ENCODE results near the gene TOMM34.
A peak's percentile ranks its signal among the peaks of the same experiment; 100 is the strongest.

TOMM34 gene

DNA sequence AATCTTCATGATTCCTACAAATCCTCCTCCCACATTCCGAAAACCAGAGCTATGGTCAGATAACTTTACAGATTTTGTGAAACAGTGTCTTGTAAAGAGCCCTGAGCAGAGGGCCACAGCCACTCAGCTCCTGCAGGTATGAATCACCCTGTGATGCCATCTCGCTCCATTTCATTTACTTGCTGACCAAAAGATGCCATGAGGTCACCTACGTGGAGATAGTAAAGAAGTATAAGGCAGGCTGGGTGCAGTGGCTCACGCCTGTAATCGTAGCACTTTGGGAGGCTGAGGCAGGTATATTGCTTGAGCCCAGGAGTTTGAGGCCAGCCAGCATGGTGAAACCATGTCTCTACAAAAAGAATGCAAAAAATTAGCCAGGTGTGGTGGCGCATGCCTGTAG lies 37.0 kb upstream of the TOMM34 start:
- H2AFZ ChIP-seq (ENCODE audit: low read length) = no peak overlapping the region
- no peaks in the 10 kb centered on the region for H3F3A ChIP-seq (ENCODE audit: insufficient read depth, low read length)
- H3K27ac ChIP-seq (ENCODE audit: low read depth, low read length, poor library complexity, severe bottlenecking) = peak overlapping the region; percentile 86
- H3K4me3 ChIP-seq (ENCODE audit: low read depth, low read length, poor library complexity, severe bottlenecking) = peak overlapping the region; percentile 19
- no peaks in the 10 kb centered on the region for H3K9me2 ChIP-seq (ENCODE audit: low read depth, low read length)
- H3K9ac ChIP-seq (ENCODE audit: low read length) = peak overlapping the region; percentile 31; the same call in 1 of the 2 replicates
- H3K4me1 ChIP-seq (ENCODE audit: insufficient read depth, low read length, severe bottlenecking) = peaks cover 39% of the 10 kb centered on the region
- no peaks in the 10 kb centered on the region for H3K9me3 ChIP-seq (ENCODE audit: low read length)
- H3K27me3 ChIP-seq (ENCODE audit: insufficient read depth, low read length) = no peaks in the 10 kb centered on the region
- TF ChIP-seq, protein P1, sequence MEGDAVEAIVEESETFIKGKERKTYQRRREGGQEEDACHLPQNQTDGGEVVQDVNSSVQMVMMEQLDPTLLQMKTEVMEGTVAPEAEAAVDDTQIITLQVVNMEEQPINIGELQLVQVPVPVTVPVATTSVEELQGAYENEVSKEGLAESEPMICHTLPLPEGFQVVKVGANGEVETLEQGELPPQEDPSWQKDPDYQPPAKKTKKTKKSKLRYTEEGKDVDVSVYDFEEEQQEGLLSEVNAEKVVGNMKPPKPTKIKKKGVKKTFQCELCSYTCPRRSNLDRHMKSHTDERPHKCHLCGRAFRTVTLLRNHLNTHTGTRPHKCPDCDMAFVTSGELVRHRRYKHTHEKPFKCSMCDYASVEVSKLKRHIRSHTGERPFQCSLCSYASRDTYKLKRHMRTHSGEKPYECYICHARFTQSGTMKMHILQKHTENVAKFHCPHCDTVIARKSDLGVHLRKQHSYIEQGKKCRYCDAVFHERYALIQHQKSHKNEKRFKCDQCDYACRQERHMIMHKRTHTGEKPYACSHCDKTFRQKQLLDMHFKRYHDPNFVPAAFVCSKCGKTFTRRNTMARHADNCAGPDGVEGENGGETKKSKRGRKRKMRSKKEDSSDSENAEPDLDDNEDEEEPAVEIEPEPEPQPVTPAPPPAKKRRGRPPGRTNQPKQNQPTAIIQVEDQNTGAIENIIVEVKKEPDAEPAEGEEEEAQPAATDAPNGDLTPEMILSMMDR (IDR thresholded peaks at IDR 0.05; ENCODE audit: low read length) = no peak
- no peak for TF ChIP-seq EZH2 (IDR thresholded peaks at IDR 0.05; ENCODE audit: borderline replicate concordance, low read length)
- H3K36me3 ChIP-seq (ENCODE audit: insufficient read depth, low read length) = peaks cover 91% of the 10 kb centered on the region
- 0 out of 2 replicates have a peak, but pooled peaks cover 7% of the 10 kb centered on the region for H3K79me2 ChIP-seq (ENCODE audit: insufficient read depth, low read length)
- no peaks in the 10 kb centered on the region for H4K20me1 ChIP-seq (ENCODE audit: insufficient read depth, low read length)
- H3K4me2 ChIP-seq (ENCODE audit: low read length) = peak overlapping the region; percentile 39

DNA sequence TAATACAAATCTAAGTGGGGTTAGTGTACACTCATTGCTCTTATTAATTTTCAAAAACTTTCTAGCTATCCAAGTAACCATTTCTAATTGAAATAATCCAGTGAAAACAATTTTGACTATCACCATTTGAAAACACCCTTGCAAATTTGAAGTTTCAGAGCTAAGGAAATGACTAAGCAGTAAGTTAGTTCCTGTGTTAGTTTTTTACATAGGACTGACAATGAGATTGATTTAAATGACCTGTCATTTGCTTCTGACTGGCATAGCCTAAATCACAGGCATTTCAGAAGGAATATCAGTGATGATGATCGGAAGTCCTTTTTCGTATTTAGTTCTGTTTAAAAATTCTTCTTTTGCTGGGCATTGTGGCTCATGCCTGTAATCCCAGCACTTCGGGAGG lies 33.1 kb upstream of the TOMM34 start:
- Histone ChIP-seq H3K9me3 (ENCODE audit: low read length) (no peaks in the 10 kb centered on the region), H3K4me2 (ENCODE audit: low read length) (no peak overlapping the region), H3K9me2 (ENCODE audit: low read depth, low read length) (no peaks in the 10 kb centered on the region), H3K27me3 (ENCODE audit: insufficient read depth, low read length) (no peaks in the 10 kb centered on the region), H3K36me3 (ENCODE audit: insufficient read depth, low read length) (peaks cover 75% of the 10 kb centered on the region), H3F3A (ENCODE audit: insufficient read depth, low read length) (no peaks in the 10 kb centered on the region), H3K79me2 (ENCODE audit: insufficient read depth, low read length) (peaks cover 38% of the 10 kb centered on the region), H4K20me1 (ENCODE audit: insufficient read depth, low read length) (no peaks in the 10 kb centered on the region), H3K4me3 (ENCODE audit: low read depth, low read length, poor library complexity, severe bottlenecking) (no peak overlapping the region), H3K27ac (ENCODE audit: low read depth, low read length, poor library complexity, severe bottlenecking) (peak overlapping the region; percentile 23), H3K9ac (ENCODE audit: low read length) (no peak overlapping the region), H2AFZ (ENCODE audit: low read length) (no peak overlapping the region), H3K4me1 (ENCODE audit: insufficient read depth, low read length, severe bottlenecking) (peaks cover 67% of the 10 kb centered on the region)
- TF ChIP-seq EZH2 (IDR thresholded peaks at IDR 0.05; ENCODE audit: borderline replicate concordance, low read length) = no peak
- TF ChIP-seq, protein P1 (IDR thresholded peaks at IDR 0.05; ENCODE audit: low read length) = no peak

DNA sequence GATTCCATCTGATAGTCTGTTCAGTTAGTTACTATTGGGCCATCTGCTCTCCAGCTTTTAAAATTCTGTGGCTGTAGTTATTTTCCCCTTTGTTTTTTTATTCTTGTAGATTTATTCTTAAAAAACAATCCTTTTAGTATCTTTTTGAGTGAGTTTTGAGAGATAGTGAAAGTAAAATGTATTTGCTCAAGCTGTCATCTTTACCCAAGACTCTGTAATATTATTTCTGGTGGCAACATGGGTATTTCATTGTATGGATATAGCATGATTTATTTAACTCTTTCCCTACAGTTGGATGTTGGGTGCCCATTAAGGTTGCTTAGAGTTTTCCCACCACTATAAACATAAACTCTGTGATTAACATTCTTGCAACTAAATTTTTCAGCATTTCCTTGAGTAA lies 30.8 kb upstream of the TOMM34 start:
- peak overlapping the region; percentile 38 for H3K27ac ChIP-seq (ENCODE audit: low read depth, low read length, poor library complexity, severe bottlenecking)
- H3K4me3 ChIP-seq (ENCODE audit: low read depth, low read length, poor library complexity, severe bottlenecking) = no peak overlapping the region
- H3K79me2 ChIP-seq (ENCODE audit: insufficient read depth, low read length) = peaks cover 38% of the 10 kb centered on the region
- H3F3A ChIP-seq (ENCODE audit: insufficient read depth, low read length) = no peaks in the 10 kb centered on the region
- H3K27me3 ChIP-seq (ENCODE audit: insufficient read depth, low read length) = no peaks in the 10 kb centered on the region
- no peaks in the 10 kb centered on the region for H3K9me3 ChIP-seq (ENCODE audit: low read length)
- H3K9me2 ChIP-seq (ENCODE audit: low read depth, low read length) = no peaks in the 10 kb centered on the region
- no peak overlapping the region for H2AFZ ChIP-seq (ENCODE audit: low read length)
- TF ChIP-seq, protein P1 (IDR thresholded peaks at IDR 0.05; ENCODE audit: low read length) = no peak
- no peak for TF ChIP-seq EZH2 (IDR thresholded peaks at IDR 0.05; ENCODE audit: borderline replicate concordance, low read length)
- H3K4me1 ChIP-seq (ENCODE audit: insufficient read depth, low read length, severe bottlenecking) = peaks cover 44% of the 10 kb centered on the region
- H3K36me3 ChIP-seq (ENCODE audit: insufficient read depth, low read length) = peaks cover 74% of the 10 kb centered on the region
- peak overlapping the region; percentile 32; the same call in 1 of the 2 replicates for H3K9ac ChIP-seq (ENCODE audit: low read length)
- no peaks in the 10 kb centered on the region for H4K20me1 ChIP-seq (ENCODE audit: insufficient read depth, low read length)
- peak overlapping the region; percentile 43 for H3K4me2 ChIP-seq (ENCODE audit: low read length)
